A673 (cell line): ENCODE data around the gene NOSTRIN. TPM values are rescaled to one million over a fixed set of nuclear protein-coding genes. Genes with fewer than 3 reads are reported as not detected.

Source experiments
- BruUV-seq: library from RNA; stranded (reverse); fragments of 400-500 nt; replicated peaks from 2 replicates; lab custom pipeline; 2021; lab: Mats Ljungman, UMichigan
- CTCF ChIA-PET: fragments of 300-600 bp; sonication (Branson Sonifier 250); formaldehyde crosslinking; loops from one replicate; lab custom pipeline; 2022; ENCODE audit warnings: antibody characterized with exemption; lab: Charles Lee
- POLR2A ChIA-PET: fragments of 300-600 bp; sonication (Branson Sonifier 250); formaldehyde crosslinking; loops from one replicate; lab custom pipeline; 2022; ENCODE audit warnings: antibody characterized with exemption; ENCODE audit not compliant: low non-redundant PET; lab: Charles Lee
- DNase-seq: peaks from one replicate; pipeline ENCODE4 v3.0.0-alpha.2; 2015; ENCODE audit warnings: low spot score
- H3K27ac ChIP-seq: fragments of 200-600 bp; sonication (generic); 2 replicates; pipeline ENCODE4 v1.5.1; 2016; ENCODE audit warnings: mixed run types, low read depth, mild to moderate bottlenecking, mixed read lengths, antibody characterized with exemption, low read length; ENCODE audit not compliant: poor library complexity, severe bottlenecking
- H3K27me3 ChIP-seq: fragments of 200-600 bp; sonication (generic); replicated peaks from 2 replicates; pipeline ENCODE4 v1.6.1; 2017; ENCODE audit warnings: mixed run types, low read depth, mild to moderate bottlenecking, mixed read lengths, antibody characterized with exemption, low read length; ENCODE audit not compliant: insufficient read depth, poor library complexity
- H3K36me3 ChIP-seq: fragments of 200-600 bp; sonication (generic); 2 replicates; pipeline ENCODE4 v1.6.1; 2016; ENCODE audit warnings: mixed run types, mild to moderate bottlenecking, mixed read lengths, antibody characterized with exemption, low read length; ENCODE audit not compliant: insufficient read depth, poor library complexity, severe bottlenecking
- H3K4me1 ChIP-seq: fragments of 200-600 bp; sonication (generic); 2 replicates; pipeline ENCODE4 v1.6.1; 2017; ENCODE audit warnings: mixed run types, mild to moderate bottlenecking, mixed read lengths, antibody characterized with exemption, low read length; ENCODE audit not compliant: insufficient read depth, poor library complexity, severe bottlenecking
- H3K4me3 ChIP-seq: fragments of 200-600 bp; sonication (generic); 2 replicates; pipeline ENCODE4 v1.5.1; 2016; ENCODE audit warnings: low read depth, mixed run types, mild to moderate bottlenecking, mixed read lengths, low read length; ENCODE audit not compliant: poor library complexity, severe bottlenecking
- H3K9me3 ChIP-seq: fragments of 200-600 bp; sonication (generic); 2 replicates; pipeline ENCODE4 v1.6.1; 2016; ENCODE audit warnings: mixed run types, low read depth, mild to moderate bottlenecking, mixed read lengths, antibody characterized with exemption, low read length; ENCODE audit not compliant: poor library complexity, severe bottlenecking
- CTCF ChIP-seq: fragments of 300-800, 200-600 bp; sonication (generic); conservative IDR thresholded peaks from 2 replicates; pipeline ENCODE4 v1.5.1; 2017; ENCODE audit warnings: low read depth, mild to moderate bottlenecking, antibody characterized with exemption, low read length, moderate library complexity, mixed read lengths
- EZH2 ChIP-seq: fragments of 200-600 bp; sonication (generic); IDR thresholded peaks from 2 replicates; pipeline ENCODE4 v1.6.1; 2017; ENCODE audit warnings: borderline replicate concordance, low read depth, mild to moderate bottlenecking, mixed read lengths, antibody characterized with exemption, low read length; ENCODE audit not compliant: poor library complexity, severe bottlenecking
- intact Hi-C: fragments of 100-400 bp; cut with micrococcal nuclease; formaldehyde crosslinking; loops from one replicate; pipeline ENCODE4 v1.10.0; 2022; ENCODE audit not compliant: unreplicated experiment
- total RNA-seq: library from RNA; stranded (reverse); gene quantifications from 2 replicates; pipeline ENCODE4 v1.2.3, GENCODE V29; 2021

NOSTRIN gene
- total RNA-seq, 1 experiment from 2014 or later = not detected

GRCh38 chr2:168852481-168852880 is 50.0 kb downstream of the NOSTRIN start:
- intact Hi-C loops = no loop called here
- Histone ChIP-seq H3K36me3 (no peaks in the 10 kb centered on the region), H3K27me3 (no peaks in the 10 kb centered on the region), H3K4me1 (no peaks in the 10 kb centered on the region), H3K4me3 (no peak overlapping the region), H3K27ac (no peak overlapping the region), H3K9me3 (no peaks in the 10 kb centered on the region)
- ChIA-PET CTCF (no interaction called here), POLR2A (no interaction called here)
- DNase-seq = no peak
- no peak for TF ChIP-seq CTCF
- BruUV-seq = no TSS peak

DNA sequence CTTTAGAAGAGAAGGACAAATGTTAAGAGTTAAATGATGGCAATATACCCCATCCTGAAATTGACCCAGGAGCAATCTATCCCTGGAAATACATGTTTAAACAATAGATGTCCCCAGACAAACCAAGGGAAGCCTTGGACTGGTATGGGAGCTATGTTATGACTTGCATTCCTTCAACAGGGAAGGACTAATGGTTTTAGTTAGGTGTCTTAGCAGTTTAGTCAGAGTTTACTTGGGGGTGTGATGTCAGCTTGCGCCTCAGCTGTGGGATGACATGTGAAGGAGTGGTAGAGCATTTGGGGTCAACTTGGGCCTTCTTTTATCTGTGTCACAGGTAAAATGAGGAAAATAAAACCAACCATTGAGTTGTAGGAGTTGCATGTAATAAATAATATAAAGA is 51.0 kb downstream of the NOSTRIN start:
- Histone ChIP-seq H3K27ac (no peak overlapping the region), H3K9me3 (no peaks in the 10 kb centered on the region), H3K27me3 (no peaks in the 10 kb centered on the region), H3K4me1 (no peaks in the 10 kb centered on the region), H3K4me3 (no peak overlapping the region), H3K36me3 (no peaks in the 10 kb centered on the region)
- BruUV-seq = no TSS peak
- intact Hi-C loops = no loop called here
- ChIA-PET CTCF (no interaction called here), POLR2A (no interaction called here)
- TF ChIP-seq CTCF (no peak), EZH2 (no peak)
- DNase-seq = no peak

- intact Hi-C loops = no loop called here
Measured at GRCh38 chr2:168854651-168855050, 52.2 kb downstream of the NOSTRIN start.

More at GRCh38 chr2:168854651-168855050, 52.2 kb downstream of the NOSTRIN start:
- H3K36me3 ChIP-seq = no peaks in the 10 kb centered on the region
- H3K4me1 ChIP-seq = no peaks in the 10 kb centered on the region
- H3K27me3 ChIP-seq = no peaks in the 10 kb centered on the region
- CTCF ChIA-PET = no interaction called here
- no peaks in the 10 kb centered on the region for H3K9me3 ChIP-seq
- no TSS peak for BruUV-seq
- H3K4me3 ChIP-seq = no peak overlapping the region
- no peak for DNase-seq
- POLR2A ChIA-PET = no interaction called here
- no peak for TF ChIP-seq EZH2
- TF ChIP-seq CTCF = no peak
- H3K27ac ChIP-seq = no peak overlapping the region
